ES-I3 (cell line): ENCODE data around the gene ABL1.

ENCODE experiments used
- H3K36me3 ChIP-seq: 2 replicates; pipeline ENCODE4 v1.6.1; 2013; ENCODE audit warnings: mild to moderate bottlenecking, low read length, control low read depth, moderate library complexity; ENCODE audit not compliant: insufficient read depth
- H3K4me1 ChIP-seq: 2 replicates; pipeline ENCODE4 v1.6.1; 2013; ENCODE audit warnings: mild to moderate bottlenecking, control low read depth, low read length; ENCODE audit not compliant: insufficient read depth
- H3K9ac ChIP-seq: 2 replicates; pipeline ENCODE4 v1.6.1; 2013; ENCODE audit warnings: low read depth, mild to moderate bottlenecking, low read length, moderate library complexity
- H3K9me3 ChIP-seq: 2 replicates; pipeline ENCODE4 v1.6.1; 2013; ENCODE audit warnings: mild to moderate bottlenecking, low read length, moderate library complexity; ENCODE audit not compliant: control insufficient read depth, insufficient read depth

Gene ABL1

DNA sequence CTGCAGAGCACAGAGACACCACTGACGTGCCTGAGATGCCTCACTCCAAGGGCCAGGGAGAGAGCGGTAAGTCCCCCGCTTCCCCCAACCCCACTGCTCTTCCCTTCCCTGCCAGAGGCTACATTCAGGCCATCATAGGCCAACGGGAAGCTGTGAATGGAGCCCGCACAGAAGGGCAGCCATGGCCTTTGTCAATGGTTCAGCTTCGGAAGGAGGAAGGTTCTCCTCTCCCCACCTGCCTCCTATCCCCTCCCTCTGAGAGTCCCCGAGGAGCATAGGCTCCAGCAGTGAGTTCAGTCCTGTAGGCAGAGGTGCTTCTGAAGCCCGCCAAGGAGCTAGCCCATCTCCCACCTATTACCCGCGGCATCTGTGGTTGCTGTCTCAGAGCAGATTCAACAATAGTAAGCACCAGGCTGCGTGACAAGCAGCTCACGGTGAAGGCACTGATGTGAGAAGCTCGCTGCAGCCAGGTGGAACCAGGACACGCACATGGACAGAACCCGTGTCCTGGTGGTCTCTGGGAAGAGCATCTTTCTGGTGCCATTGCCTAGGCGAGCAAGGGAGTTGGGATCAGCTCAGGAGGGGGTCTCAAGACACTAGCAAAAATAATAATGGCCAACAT lies 45.7 kb downstream of the ABL1 start:
- peaks cover 37% of the 10 kb centered on the region for H3K36me3 ChIP-seq
- H3K9me3 ChIP-seq, result no peaks in the 10 kb centered on the region
- H3K4me1 ChIP-seq, result no peaks in the 10 kb centered on the region
- H3K9ac ChIP-seq, result no peak overlapping the region

DNA sequence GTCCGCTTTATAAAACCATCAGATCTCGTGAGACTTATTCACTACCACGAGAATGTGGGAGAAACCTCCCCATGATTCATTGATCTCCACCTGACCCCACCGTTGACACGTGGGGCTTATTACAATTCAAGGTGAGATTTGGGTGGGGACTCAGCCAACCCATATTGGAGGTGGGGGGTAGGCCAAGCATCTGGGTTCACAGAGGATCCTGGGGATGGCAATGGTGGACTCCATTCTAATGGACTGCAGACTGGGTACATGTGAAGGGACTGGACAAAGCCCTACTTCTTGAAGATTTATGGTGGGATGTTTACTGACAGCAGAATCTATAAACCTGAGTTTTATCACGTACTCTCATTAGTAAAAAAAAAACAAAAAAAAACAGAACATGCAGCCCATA lies 46.5 kb downstream of the ABL1 start:
- Histone ChIP-seq H3K36me3 (peaks cover 38% of the 10 kb centered on the region), H3K4me1 (no peaks in the 10 kb centered on the region)

DNA sequence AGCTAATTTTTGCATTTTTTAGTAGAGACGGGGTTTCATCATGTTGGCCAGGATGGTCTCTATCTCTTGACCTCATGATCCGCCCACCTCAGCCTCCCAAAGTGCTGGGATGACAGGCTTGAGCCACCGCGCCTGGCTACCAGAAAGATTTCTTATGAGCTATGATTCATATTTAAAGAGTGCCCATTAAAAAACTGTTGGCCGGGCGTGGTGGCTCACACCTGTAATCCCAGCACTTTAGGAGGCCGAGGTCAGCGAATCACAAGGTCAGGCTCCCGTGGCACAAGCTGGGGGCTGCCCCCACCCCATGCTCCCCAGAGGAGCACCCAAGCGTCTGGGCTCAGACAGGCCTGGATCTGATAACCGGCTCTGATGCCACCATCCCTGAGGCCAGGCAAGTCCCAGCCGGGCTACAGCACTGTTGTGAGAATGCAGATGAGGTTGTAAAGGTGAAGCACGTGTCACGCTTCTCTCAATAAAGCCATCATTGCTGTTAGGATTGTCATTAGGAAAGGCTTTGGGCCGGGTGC lies 47.7 kb downstream of the ABL1 start:
- H3K36me3 ChIP-seq, result peaks cover 41% of the 10 kb centered on the region
- H3K9me3 ChIP-seq, result no peaks in the 10 kb centered on the region
- no peak overlapping the region for H3K9ac ChIP-seq
- H3K4me1 ChIP-seq, result no peaks in the 10 kb centered on the region

More for the DNA sequence above, 46.5 kb downstream of the ABL1 start:
- no peaks in the 10 kb centered on the region for H3K9me3 ChIP-seq
- H3K9ac ChIP-seq, result no peak overlapping the region

DNA sequence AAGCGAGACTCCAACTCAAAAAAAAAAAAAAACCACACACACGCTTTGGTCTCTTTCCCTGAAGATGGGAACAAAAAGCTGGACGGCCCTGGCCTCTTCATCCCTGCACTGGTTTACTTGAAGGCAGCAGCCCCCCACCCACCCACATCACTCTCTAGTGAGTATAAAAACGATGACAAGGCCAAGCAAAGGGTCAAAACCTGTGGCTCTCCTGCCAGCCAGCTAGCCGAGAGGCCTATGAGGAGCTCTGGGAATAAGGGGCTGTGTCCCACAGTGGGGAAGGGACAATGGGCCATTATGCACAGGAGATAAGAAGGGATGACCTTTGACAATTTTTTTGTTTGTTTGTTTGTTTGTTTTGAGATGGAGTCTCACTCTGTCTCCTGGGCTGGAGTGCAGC lies 48.4 kb downstream of the ABL1 start:
- Histone ChIP-seq H3K4me1 (no peaks in the 10 kb centered on the region), H3K9ac (no peak overlapping the region), H3K9me3 (no peaks in the 10 kb centered on the region), H3K36me3 (peaks cover 37% of the 10 kb centered on the region)

DNA sequence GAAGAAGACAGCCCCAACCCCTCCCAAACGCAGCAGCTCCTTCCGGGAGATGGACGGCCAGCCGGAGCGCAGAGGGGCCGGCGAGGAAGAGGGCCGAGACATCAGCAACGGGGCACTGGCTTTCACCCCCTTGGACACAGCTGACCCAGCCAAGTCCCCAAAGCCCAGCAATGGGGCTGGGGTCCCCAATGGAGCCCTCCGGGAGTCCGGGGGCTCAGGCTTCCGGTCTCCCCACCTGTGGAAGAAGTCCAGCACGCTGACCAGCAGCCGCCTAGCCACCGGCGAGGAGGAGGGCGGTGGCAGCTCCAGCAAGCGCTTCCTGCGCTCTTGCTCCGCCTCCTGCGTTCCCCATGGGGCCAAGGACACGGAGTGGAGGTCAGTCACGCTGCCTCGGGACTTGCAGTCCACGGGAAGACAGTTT lies 49.1 kb downstream of the ABL1 start:
- peaks cover 33% of the 10 kb centered on the region for H3K36me3 ChIP-seq
- no peak overlapping the region for H3K9ac ChIP-seq
- no peaks in the 10 kb centered on the region for H3K9me3 ChIP-seq
- H3K4me1 ChIP-seq, result no peaks in the 10 kb centered on the region

DNA sequence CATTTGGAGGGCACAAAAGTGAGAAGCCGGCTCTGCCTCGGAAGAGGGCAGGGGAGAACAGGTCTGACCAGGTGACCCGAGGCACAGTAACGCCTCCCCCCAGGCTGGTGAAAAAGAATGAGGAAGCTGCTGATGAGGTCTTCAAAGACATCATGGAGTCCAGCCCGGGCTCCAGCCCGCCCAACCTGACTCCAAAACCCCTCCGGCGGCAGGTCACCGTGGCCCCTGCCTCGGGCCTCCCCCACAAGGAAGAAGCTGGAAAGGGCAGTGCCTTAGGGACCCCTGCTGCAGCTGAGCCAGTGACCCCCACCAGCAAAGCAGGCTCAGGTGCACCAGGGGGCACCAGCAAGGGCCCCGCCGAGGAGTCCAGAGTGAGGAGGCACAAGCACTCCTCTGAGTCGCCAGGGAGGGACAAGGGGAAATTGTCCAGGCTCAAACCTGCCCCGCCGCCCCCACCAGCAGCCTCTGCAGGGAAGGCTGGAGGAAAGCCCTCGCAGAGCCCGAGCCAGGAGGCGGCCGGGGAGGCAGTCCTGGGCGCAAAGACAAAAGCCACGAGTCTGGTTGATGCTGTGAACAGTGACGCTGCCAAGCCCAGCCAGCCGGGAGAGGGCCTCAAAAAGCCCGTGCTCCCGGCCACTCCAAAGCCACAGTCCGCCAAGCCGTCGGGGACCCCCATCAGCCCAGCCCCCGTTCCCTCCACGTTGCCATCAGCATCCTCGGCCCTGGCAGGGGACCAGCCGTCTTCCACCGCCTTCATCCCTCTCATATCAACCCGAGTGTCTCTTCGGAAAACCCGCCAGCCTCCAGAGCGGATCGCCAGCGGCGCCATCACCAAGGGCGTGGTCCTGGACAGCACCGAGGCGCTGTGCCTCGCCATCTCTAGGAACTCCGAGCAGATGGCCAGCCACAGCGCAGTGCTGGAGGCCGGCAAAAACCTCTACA lies 49.8 kb downstream of the ABL1 start:
- H3K9me3 ChIP-seq, result no peaks in the 10 kb centered on the region
- H3K4me1 ChIP-seq, result no peaks in the 10 kb centered on the region
- peaks cover 27% of the 10 kb centered on the region for H3K36me3 ChIP-seq
- no peak overlapping the region for H3K9ac ChIP-seq

DNA sequence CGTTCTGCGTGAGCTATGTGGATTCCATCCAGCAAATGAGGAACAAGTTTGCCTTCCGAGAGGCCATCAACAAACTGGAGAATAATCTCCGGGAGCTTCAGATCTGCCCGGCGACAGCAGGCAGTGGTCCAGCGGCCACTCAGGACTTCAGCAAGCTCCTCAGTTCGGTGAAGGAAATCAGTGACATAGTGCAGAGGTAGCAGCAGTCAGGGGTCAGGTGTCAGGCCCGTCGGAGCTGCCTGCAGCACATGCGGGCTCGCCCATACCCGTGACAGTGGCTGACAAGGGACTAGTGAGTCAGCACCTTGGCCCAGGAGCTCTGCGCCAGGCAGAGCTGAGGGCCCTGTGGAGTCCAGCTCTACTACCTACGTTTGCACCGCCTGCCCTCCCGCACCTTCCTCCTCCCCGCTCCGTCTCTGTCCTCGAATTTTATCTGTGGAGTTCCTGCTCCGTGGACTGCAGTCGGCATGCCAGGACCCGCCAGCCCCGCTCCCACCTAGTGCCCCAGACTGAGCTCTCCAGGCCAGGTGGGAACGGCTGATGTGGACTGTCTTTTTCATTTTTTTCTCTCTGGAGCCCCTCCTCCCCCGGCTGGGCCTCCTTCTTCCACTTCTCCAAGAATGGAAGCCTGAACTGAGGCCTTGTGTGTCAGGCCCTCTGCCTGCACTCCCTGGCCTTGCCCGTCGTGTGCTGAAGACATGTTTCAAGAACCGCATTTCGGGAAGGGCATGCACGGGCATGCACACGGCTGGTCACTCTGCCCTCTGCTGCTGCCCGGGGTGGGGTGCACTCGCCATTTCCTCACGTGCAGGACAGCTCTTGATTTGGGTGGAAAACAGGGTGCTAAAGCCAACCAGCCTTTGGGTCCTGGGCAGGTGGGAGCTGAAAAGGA lies 50.7 kb downstream of the ABL1 start:
- no peaks in the 10 kb centered on the region for H3K4me1 ChIP-seq
- no peak overlapping the region for H3K9ac ChIP-seq
- H3K9me3 ChIP-seq, result no peaks in the 10 kb centered on the region
- H3K36me3 ChIP-seq, result peaks cover 22% of the 10 kb centered on the region

DNA sequence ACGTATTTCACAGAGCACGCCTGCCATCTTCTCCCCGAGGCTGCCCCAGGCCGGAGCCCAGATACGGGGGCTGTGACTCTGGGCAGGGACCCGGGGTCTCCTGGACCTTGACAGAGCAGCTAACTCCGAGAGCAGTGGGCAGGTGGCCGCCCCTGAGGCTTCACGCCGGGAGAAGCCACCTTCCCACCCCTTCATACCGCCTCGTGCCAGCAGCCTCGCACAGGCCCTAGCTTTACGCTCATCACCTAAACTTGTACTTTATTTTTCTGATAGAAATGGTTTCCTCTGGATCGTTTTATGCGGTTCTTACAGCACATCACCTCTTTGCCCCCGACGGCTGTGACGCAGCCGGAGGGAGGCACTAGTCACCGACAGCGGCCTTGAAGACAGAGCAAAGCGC lies 51.9 kb downstream of the ABL1 start:
- peaks cover 17% of the 10 kb centered on the region for H3K36me3 ChIP-seq
- H3K4me1 ChIP-seq, result no peaks in the 10 kb centered on the region
- no peaks in the 10 kb centered on the region for H3K9me3 ChIP-seq
- no peak overlapping the region for H3K9ac ChIP-seq

DNA sequence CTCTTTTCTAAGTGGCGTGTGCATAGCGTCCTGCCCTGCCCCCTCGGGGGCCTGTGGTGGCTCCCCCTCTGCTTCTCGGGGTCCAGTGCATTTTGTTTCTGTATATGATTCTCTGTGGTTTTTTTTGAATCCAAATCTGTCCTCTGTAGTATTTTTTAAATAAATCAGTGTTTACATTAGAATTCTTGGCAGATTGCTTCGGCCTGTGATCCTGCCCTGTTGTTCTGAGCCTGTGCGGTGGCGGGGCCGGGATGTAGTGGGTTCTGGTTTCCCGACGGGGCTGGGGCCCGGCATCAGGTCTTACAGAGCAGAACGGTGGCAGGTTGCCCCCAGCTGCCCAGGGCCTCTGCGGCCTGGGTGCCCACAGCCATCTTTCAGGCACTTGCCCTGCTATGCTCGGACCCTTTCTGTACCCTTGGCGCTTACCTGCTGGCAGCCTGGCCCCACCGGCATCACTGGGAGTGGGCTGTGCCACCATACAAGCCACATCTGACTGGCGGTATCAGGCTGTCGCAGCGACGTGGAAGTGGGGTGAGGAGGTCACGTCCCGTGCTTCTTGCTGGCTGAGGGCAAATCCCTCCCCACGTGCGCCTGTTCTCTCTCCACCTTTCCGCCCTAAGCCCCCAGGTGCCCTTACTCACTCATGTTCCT lies 52.6 kb downstream of the ABL1 start:
- Histone ChIP-seq H3K36me3 (peaks cover 17% of the 10 kb centered on the region), H3K9me3 (no peaks in the 10 kb centered on the region), H3K9ac (no peak overlapping the region), H3K4me1 (no peaks in the 10 kb centered on the region)

DNA sequence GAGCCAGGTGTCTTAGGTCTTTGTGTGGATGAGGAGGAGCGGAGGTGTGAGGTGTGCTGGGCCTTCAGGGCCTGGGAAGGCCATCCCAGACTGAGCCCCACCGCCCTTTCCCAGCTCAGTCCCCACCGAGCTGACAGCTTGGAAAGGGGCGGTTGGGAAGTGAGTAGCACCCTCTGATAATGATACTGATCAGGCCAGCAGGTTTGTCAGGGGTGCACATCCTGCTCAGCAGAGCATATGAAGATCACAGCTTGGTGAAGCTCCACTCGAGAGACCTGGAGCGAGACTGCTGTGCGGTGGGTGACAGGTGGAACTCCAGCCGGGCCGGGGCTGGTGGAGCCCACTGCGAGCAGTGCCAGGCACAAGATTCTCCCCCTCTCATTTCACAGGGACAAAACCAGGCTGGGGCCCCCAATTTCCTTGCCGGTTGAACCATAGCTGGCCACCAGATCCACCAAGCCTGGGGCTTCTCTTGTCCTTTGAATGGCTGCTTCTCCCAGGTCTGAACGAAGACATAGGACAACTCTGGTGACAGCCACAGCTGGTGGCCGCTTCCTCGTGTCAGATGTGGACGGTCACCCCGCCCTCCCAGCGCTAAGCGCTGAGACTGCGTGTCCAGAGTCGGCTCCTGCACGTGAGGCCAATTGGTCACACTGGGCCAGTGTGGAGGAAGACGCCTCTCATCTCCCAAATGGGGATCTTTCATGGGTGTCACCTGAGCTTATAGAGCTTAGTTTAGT lies 53.3 kb downstream of the ABL1 start:
- Histone ChIP-seq H3K4me1 (no peaks in the 10 kb centered on the region), H3K9ac (no peak overlapping the region), H3K36me3 (peaks cover 17% of the 10 kb centered on the region), H3K9me3 (no peaks in the 10 kb centered on the region)

DNA sequence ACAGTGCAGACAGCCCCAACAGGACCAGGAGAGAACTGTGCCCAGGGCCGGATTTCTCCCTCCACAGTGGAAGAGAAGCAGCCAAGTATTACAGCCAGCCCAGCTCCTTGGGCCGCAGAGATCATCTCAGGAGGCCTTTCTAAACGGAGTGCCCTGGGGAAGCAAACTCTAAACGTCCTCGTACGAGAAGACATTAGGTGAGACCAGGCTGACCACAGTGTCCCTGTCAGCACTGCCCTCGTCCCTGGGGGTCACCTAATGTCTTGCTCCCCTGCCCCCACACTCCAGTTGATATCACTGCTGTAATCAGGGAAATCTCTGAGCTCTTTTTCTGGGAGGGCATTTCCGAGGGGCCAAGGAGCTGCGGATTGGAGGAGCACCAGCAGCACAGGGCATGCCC lies 55.1 kb downstream of the ABL1 start:
- H3K9ac ChIP-seq, result no peak overlapping the region
- no peaks in the 10 kb centered on the region for H3K9me3 ChIP-seq
- peaks cover 12% of the 10 kb centered on the region; the same call in 1 of the 2 replicates for H3K36me3 ChIP-seq
- H3K4me1 ChIP-seq, result no peaks in the 10 kb centered on the region

DNA sequence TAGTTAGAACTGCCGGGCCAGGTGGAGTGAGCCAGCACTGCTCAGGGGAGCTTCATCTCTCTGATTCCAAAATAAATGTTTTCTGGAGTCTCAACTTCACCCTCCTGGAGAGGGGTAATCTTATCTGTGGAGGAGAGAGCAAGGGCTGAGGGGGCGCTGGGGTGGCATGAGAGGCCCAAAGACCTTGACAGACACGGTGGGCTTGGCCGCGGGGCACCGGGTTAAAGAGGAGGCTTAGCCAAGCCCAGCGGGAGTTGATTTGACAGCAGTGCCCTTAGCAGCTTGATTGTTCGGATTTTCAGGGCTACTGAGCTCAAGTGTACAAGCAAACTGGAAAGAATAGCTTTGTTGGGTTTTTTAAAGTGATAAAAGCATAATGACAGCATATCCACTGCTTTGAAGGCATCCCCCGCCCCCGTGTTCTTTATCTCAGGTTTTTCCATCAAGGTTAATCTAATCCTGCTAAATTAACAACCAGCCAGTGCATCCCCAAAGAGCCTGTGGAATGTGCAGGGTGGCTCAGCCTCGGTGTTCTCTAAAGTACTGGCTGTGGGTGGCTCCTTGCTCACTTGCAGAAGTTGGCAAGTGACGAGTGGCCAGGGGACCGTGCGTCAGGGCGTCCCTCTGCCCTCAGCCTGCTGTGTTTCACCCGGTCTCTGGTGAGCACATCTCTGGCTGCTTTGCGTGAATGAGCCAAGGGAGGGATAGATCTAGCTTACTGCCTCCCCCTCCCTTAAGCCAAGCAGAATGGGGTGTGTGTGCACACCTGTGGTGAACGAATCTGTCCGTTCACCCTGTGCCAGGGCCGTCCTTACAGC lies 56.0 kb downstream of the ABL1 start:
- Histone ChIP-seq H3K9ac (no peak overlapping the region), H3K36me3 (peaks cover 9% of the 10 kb centered on the region; the same call in 1 of the 2 replicates), H3K9me3 (no peaks in the 10 kb centered on the region), H3K4me1 (no peaks in the 10 kb centered on the region)
